Keratinocyte (primary cell): ENCODE data around the gene TENM3.

Experiments used
- CTCF ChIP-seq, 3 experiments: IDR thresholded peaks in 1 of 3; conservative IDR thresholded peaks in 1 of 3; optimal IDR thresholded peaks in 1 of 3; 2 replicates in 2 of 3; 3 replicates in 1 of 3; pipeline versions ENCODE3 to v1.5.1; 2011; ENCODE audit warnings: low read length in 3 of 3, mild to moderate bottlenecking in 3 of 3, moderate library complexity in 2 of 3, control low read depth in 1 of 3, inconsistent platforms in 1 of 3; ENCODE audit not compliant: insufficient read depth in 2 of 3; ENCODE audit errors: extremely low read depth in 1 of 3
- EZH2 ChIP-seq: IDR thresholded peaks from one replicate; pipeline ENCODE4 v1.6.1; 2012; ENCODE audit warnings: inconsistent platforms, mild to moderate bottlenecking, low read length, moderate library complexity

- no peak for TF ChIP-seq CTCF (optimal IDR thresholded peaks at IDR 0.05 in 1 of 3, IDR thresholded peaks at IDR 0.05 in 1 of 3, conservative IDR thresholded peaks at IDR 0.05 in 1 of 3; ENCODE audit: extremely low read depth in 1 of 3, insufficient read depth in 2 of 3, low read length in 3 of 3)
- no peak for TF ChIP-seq EZH2
Observed at GRCh38 chr4:182451441-182451840, 208.2 kb downstream of the TENM3 start.
